HG03108 (cell line): ENCODE measurements around the gene ZNF821.
"Not testable (repeated sequence)": the region's sequence is repeated elsewhere in the genome, so short reads cannot be mapped to it uniquely, and the experiment has no call there.

Experiments used
- ATAC-seq: cut with Tn5 transposase; IDR thresholded peaks from one replicate; pipeline ENCODE4 v1.9.1; 2021; ENCODE audit warnings: moderate library complexity; ENCODE audit not compliant: unreplicated experiment

The ZNF821 gene

DNA sequence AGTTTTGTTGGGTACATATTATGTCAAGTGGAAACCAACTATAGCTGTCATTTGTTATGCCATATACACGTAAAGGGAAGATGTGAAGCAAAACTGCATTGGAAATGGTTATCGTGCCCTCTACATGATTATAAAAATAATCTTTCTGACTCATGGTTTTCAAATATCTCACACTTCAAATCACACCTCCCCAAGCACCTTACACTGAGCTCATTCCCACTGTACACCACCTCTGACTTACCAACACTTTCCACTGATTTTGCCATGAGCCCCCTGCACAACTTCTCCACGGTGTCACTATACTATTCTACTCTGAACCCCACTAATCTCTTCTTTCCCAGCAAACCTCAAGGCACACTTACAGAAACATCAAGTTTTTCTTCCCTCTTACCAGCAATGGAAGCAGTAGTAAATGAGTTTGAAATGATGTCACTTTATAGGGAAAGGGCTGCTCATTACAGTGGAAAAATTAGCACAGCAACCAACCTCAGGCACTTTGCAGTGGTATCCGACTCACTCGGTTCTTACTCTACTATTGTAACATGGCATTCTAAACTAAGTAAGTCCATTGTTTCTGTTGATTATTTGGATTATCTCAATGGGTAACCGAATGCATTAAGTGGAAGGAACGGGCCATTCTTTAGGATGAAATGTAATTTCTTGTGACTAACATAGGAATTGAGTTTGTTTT is 18.7 kb downstream of the ZNF821 start:
- ATAC-seq = no peak

DNA sequence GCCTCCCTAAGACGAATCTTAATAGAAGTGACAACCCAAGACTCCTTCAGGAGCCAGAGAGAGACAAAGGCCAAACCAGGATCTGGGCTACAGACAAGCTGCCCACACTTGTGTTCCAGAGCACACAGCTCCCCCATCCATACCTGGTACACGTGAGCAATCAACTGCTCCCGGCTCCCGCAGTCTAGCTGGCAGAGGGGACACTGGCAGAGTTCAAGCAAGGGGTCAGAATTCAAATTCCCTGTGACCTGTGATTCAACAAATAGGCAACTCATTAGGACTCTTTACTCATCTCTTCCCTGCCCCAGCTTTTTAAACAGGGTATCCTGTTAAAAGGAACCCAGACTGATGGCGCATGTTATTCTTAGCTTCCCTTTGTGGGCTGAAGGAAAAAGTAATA is 20.0 kb downstream of the ZNF821 start:
- ATAC-seq = no peak

DNA sequence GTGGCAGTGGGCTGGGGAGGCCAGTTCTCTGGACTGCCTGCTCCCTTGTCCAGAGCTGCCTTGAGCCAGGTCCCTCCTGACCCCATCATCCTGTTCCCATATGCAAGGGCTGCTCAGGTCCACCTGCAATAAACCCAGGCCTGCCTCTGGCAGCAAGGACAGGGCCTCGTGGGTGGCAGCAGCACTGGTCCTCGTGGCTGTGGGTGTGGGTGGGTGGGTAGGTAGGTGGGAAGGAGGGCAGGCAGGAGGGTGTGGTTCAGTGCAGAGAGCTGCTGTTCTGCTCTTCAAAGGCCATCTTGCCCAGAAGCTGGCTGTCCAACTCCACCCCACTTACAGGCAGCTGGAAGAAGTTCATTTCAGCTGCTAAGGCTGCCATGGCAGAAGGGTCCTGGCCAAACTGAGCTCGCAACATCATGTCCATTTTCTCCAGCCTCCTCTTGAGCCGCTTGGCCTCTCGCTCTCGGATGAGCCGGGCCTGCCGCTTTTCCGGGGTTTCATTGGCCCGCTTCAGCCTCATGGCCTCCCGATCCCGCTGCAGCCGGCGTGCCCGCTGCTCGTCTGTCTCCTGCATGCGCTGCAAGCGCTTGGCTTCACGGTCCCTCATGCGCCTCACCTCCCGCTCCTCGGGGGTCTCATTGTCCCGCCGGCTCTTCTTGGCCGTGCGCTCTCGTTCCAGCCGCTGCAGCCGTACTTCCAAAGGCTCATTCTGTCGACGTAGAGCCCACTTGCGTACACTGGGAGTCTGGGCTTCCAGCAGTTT is 24.0 kb downstream of the ZNF821 start:
- ATAC-seq = no peak

DNA sequence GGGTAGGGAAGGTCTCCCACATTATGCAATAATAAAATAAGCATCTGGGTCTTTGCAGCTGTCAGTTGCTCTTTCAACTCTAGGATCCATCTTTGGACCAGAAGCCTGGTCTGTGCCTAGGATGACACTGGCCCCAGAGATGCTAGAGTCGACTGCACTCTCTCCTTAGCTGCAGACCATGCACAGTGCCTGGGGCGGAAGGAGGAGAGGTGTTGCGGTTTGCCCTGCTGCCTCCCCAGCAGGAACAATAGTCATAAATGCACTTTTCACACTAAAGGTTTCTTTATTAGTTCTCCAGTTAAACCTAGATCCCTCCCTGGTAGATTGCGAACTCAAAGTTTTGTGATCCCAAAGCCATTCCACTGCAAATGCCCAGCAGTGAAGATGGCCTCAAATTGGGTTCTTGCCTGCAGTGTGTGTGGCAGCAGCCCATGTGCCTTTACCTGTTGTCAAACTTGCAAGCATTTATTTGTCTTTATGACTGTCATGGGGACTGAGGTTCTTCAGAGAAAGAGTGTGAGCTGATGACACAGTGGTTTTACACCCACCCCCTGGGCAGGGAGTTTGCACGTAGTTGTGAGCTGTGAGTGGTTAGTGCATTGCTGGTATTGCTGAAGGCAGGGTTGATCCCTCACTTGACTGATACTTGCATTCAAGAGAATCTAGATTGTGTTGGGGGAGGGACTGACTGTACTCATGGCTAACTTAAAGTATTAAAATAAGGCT is 27.9 kb downstream of the ZNF821 start:
- ATAC-seq = no peak

DNA sequence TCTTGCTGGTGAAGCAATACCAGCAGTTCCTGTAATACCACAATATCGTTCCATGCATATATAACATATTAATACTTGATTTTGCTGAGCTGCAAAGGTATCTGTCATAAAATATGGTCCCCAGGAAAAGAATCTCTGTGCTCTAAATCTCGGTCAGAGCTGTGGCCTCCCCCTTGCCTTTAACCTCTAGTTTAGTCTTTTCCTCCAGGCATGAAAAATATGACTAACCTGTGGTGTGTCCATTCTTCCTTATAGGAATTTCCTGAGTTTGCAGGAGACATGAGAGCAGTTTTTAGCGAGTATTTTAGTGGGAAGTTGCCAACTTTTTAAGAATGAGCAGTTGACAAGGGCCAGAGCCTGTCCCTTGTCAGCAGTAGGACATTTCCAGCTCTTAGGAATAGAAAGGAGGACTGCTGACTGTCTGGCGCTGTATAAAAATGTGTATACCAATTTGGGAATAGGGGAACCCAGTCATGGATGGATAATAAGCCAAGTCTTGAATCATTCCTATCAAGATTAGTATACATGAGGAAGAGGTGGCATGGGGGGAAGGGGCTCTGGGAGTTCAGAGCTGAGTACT is 29.5 kb downstream of the ZNF821 start:
- ATAC-seq = no peak

DNA sequence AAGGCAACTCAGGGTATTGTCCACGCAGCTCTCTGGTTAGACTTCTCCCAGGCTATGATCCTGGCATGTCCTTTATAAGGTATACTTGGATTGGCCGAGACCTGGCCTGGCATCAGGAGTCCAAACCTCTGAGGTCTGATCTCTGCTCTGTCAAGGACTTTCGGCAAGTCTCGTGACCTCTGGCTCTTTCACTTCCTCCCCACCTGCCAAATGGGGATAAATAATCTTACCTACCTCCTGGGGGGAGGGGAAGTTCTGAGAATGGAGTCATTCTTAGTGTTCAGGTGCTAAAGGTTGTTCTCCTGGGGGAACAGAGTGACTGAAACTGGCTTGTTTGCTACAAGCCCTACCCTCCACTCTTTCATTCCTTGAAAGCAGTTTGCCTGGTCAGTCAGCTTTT is 30.6 kb downstream of the ZNF821 start:
- peak; percentile 63 for ATAC-seq

DNA sequence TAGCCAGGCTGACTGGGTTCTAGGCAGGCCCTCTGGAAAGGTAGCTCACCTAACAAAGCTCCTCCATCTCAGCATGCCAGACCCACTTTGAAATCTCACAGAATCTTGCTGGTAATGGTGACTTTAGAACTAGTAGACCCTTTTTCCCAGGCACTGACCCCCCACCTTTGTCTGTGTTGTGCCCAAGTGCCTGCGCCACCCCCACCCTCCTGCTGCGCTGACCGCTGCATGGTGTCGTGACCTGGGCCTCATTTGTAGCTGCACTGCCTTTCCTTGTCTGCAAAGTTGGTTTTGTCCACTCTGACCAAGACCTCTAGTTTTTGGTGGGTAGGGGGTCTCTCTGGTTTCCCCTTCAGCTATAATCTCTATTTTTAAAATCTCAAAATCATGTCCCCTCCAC is 31.4 kb downstream of the ZNF821 start:
- ATAC-seq = no peak

DNA sequence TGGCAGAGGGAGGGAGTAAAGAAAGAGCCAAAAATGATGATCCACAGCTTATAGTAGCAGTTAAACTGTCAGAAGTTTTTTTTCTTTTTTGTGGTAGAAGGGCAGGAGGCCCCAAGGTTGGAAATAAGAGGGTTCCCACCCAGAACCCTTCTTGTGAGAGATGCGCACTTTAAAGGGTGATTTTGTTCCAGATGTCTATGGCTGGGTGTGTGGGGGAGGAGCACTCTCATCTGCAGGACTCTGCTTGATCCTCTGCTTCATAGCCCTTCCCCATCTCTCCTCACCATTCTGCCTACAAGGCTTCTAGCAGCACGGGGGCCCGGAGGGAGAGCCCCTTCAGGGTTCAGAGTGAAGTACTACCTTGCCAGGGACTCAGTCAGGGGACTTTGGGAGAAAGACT is 31.8 kb downstream of the ZNF821 start:
- no peak for ATAC-seq

DNA sequence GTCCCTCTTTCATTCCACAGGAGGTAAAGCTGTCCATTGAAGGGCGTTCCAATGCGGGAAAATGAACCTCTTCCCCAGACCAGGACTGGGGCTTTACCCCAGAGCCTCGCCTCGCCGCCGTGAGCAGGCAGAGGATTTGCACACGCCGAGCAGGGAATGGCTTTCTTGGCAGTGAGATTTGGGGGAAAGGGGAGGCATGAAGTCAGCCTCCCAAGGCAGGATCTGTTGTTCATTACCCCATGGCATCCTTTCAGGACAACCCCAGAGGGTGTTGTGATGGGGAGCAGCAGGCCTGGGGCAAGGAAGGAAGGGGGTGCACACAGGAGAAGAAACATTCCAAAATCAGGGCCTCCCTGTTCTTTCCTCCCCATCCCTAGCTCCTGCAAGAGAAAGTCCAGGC is 32.2 kb downstream of the ZNF821 start:
- ATAC-seq = no peak

DNA sequence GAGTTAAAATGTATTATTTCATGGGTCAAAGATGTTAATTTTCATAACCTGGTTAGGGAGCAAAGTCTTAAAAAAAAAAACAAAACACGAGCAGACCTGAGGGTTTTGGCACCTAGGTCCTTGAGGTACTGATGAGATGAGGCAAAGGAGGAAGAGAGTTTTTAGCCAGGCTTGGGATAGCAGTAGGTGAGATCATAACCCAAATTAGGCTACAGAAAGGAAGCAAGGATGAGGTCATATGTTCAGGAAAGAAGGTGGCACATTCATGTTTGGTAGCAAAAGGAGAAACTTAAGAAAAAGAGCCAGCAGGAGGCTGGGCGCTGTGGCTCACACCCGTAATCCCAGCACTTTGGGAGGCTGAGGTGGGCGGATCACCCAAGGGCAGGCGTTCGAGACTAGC is 35.4 kb downstream of the ZNF821 start:
- ATAC-seq = no peak

DNA sequence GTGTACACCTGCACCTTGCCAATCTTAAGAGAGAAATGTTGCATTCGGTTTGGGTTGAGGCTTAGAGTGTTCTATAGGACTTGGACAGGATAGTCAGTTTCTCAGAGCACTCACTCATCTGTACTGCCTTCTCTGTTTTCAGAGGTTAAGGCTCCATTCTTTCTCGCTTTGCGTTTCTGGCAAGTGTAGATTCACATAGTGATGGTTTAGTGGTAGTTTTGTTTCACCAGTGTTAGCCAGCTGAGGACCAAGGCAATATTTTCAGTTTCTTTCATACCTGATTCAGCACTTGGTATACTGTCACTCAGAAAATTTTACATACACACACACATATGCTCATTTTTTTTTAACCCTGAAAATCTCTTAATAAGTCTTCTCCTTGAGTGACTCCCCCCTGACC is 36.9 kb downstream of the ZNF821 start:
- ATAC-seq = no peak

DNA sequence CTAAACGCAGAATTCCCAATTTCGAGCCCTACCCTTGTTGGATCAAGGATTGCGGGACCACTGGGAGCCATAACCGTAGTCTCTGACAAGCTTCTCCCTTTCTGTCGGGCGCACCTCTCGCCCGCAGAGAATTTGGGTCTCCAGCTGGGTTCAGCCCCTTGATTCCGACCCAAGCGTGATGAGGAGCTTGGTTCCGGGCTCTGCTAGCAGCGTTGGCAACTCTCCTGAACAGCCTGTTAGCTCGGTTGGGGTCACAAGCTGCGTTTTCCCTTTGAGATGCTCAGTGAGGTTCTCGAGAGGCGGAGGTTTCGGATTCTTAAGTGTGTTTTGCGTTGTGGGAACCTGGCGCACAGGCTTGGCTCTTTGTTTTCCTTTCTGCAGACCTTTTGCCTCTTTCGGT is 37.6 kb downstream of the ZNF821 start:
- ATAC-seq = no peak

DNA sequence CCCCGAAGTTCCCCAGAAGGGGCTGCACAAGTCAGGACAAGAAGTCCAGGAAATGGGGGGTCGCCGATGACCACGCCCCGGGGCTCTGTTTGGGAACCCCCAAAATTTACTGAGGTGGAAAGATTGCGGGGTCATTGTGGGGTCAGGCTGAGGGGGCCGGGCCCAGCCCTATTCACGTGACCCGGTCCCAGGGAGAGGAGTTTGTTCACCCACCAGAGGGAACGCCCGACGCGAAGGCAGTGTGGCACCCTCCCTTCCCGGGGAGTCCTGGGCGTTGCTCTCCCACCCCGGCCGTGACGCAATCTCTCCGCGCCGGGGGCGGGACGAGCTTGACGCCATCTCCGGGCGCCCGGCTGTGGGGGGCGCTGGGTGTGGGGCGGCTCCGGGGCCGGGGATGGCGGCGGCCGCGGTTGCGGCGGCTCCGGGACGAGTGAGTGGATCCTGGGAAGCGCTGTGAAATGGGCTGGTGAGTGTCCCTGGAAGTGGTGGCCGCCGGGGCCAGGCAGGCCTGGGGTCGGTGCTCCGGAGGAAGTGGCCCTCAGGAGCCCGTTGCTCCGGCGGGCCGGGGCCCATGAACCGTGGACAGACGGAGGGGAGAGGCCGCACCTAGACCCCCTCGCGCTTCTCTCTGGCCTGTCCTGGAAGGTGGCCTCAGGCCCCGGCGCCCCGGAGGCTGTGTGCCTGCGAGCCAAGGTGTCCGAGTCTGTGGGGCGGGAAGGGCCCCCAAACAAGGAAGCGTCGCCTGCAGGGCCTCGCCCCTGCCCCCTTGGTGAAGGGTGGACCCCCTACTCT is 38.1 kb downstream of the ZNF821 start, which contains the start of gene ATXN1L:
ATXN1L (plus strand) TSS at position 338 of the 792 bp plus-strand sequence. CDS start 3,765 bp downstream, outside the sequence.
- ATAC-seq = peak; percentile 61

DNA sequence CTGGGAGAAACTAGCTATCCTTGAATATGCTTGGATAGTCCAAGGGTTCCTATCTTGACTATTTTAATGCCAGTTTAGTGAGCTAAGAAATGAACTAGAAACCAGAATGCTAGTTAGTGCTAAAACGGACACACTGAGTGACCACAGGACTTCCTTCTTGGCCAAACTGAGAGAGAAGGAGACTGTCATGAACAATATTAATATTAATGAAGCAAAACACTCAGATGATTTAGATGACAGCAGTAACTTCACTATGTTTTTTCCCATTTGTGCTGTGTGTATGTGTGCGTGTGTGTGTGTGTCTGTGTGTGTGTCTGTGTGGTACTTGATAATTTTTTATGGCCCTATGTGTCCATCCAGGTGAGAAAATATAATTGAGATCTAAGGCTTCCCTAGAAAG is 40.4 kb downstream of the ZNF821 start:
- ATAC-seq = peak; percentile 31

DNA sequence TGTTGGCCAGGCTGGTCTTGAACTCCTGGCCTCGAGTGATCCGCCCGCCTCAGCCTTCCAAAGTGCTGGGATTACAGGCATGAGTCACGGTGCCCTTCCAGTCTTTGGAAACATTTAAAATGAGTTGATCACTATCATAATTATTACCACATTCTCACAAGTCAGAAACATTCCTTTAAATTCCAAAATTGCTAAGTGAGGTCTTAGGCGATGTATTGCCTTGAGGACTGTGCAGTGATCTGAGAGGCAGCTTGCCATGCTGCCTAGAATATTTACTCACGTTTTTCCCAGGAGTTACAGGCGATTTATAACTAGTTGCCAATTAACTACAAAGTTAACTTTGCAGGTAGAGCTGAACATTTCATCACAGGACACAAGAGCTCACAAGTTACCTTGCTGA is 43.9 kb downstream of the ZNF821 start:
- no peak for ATAC-seq

DNA sequence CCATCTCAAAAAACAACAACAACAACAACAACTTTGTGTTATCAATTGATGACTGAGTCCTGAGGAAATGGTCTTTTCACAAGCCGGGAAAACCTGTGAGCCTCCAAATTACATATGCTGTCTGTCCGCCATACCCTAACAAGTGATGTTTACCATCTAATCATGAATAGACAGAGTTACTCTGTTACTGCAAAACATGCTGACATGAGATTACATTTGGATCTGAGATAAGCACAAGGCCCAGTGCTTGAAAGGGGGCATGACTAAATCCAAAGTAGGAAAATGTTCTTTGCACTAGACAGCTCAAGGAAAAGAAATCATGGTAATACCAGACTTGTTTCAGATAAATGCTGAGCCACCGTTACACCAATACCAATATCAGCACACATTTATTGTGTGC is 46.8 kb downstream of the ZNF821 start:
- ATAC-seq = no peak

DNA sequence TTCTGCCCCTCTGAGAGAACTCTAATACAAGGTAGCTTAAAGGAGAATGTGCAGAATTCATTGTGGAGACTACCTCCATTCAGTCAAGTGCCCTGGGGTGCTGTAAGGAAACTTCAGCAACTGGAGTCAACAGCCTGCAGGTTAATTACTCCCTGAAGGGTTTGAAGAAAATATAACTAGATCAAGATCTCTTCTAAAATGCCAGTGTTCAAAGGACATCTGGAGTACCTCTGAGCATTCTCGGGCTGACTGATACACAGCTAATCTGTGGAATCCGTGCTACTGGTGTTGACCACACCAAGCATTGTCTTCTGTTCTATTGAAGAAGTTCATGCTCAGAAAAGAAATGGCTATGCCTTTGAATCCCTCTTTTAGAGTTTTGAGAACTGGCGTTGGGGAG is 49.7 kb downstream of the ZNF821 start:
- no peak for ATAC-seq

DNA sequence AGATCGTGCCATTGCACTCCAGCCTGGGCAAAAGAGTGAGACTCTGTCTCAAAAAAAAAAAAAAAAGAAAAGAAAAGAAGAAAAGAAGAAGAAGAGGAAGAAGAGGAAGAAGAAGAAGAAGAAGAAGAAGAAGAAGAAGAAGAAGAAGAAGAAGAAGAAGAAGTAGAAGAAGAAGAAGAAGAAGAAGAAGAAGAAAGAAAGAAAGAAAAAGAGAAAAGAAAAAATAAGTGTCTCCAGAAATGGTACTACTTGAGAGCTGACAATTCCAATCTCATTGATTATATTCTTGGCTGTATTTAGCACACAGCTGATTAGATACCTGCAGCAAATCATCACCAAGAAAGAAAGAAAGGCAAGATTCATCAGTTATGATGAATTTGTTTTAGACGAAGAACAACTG is 51.9 kb downstream of the ZNF821 start:
- ATAC-seq = not testable (repeated sequence)

DNA sequence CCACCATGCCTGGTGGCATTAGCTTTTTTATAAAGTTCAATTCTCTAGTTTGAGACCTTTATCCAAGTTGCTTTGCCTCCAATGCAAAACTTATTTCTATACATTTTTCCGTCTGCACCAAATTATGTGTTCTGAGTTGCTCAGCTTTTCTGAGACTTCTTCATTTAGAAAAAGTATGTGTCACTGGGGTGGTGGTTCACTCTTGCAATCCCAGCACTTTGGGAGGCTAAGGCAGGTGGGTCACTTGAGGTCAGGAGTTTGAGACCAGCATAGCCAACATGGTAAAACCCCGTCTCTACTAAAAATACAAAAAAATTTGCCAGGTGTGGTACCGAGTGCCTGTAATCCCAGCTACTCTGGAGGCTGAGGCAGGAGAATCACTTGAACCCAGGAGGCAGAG is 52.3 kb downstream of the ZNF821 start:
- ATAC-seq = not testable (repeated sequence)

DNA sequence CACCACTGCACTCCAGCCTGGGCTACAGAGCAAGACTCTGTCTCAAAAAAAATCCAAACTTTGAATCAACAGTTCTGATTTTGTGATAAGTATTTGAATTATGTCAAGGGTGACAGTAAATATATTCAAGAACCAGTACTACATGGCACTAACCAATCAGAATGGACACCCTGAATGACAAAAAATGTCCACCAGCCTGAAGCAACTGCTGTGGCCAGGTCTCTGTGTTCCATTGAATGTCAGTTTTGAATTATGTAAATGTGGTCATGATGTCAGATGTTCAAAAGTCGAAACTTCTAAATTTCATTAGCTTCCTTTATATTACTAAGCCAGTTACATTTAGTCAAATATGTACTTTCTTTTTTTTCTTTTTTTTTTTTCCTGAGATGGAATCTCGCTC is 53.6 kb downstream of the ZNF821 start:
- ATAC-seq = no peak

DNA sequence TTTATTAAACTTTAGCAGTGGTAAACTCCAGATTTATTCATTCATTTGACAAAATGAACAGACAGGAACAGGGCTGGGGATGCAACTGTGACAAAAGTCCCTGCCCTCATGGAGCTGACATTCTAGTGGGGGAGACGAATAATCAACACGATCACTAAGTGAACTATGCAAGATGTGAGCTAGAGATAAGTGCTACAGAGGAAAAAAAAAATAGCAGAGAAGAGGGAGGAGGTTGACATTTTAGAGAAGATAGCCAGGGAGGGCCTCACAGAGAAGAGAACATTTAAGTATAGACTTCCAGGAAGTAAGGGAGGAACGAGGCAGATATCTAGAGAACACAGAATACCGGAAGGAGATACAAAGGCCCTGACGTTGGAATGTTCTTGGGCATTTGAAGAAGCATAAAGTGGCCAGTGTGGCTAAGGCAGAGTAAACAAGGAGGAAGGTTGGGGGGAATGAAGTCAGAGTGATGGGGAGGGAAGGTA is 57.4 kb downstream of the ZNF821 start:
- ATAC-seq = no peak
